GM12801 (cell line): ENCODE measurements around the gene CHRND.

Source experiments
- CTCF ChIP-seq: IDR thresholded peaks from one replicate; pipeline ENCODE4 v1.5.1; 2011; ENCODE audit warnings: control low read depth; ENCODE audit not compliant: insufficient read length; ENCODE audit errors: extremely low read depth

Gene CHRND

GRCh38 chr2:232512602-232513001 lies 13.4 kb upstream of the CHRND start:
- no peak for TF ChIP-seq CTCF

GRCh38 chr2:232513353-232513752 lies 12.6 kb upstream of the CHRND start:
- no peak for TF ChIP-seq CTCF

- TF ChIP-seq CTCF, result no peak
These were observed 10.3 kb upstream of the CHRND start for GRCh38 chr2:232515639-232516038.

- TF ChIP-seq CTCF, result no peak
These were observed 9.4 kb upstream of the CHRND start for GRCh38 chr2:232516551-232516950.

- TF ChIP-seq CTCF, result no peak
These were observed 7.1 kb upstream of the CHRND start for GRCh38 chr2:232518844-232519243.

- no peak for TF ChIP-seq CTCF
These were observed 6.2 kb upstream of the CHRND start, which contains the start of gene PRSS56 for GRCh38 chr2:232519581-232520438. TSS of gene PRSS56 (plus strand) at chr2:232520388. CDS start at chr2:232520599, 211 bp downstream.

- TF ChIP-seq CTCF, result no peak
These were observed 5.5 kb upstream of the CHRND start for GRCh38 chr2:232520489-232520888.
